ENCODE data around the gene RCN2. TPM values are rescaled to one million over a fixed set of nuclear protein-coding genes. Genes with fewer than 3 reads are reported as not detected.

RCN2 gene
- total RNA-seq, 1 donor from 2014 or later, result 111 TPM

- no peak for DNase-seq (ENCODE audit: low spot score in 2 of 2, unreplicated experiment in 2 of 2)
- H3K27ac Mint-ChIP-seq, result no peak overlapping the region
- TF ChIP-seq CTCF (IDR thresholded peaks at IDR 0.05; ENCODE audit: unreplicated experiment), result no peak
Measured at GRCh38 chr15:77001966-77002365, 70.4 kb downstream of the RCN2 start.

DNA sequence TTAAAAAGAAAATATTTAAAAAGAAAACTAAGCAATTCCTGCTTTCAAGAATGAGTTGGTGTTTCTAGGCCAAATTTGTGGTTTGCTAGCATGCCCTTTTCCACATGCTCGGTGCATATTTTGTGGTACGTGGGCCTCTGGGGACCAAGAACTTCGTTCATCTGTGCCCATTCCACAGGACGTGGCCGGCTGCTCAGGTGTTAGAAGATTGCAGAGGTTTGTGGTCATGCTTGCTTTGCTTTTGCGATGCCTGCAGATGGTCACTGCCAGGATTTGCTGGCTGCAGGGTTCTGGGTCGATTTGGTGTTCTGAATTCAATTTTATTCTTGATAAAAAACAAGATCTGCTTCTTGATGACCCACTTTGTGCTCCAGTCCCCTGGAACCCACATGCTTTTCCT is 70.9 kb downstream of the RCN2 start:
- Mint-ChIP-seq H3K9me3 (peaks cover 3% of the 10 kb centered on the region), H3K36me3 (no peaks in the 10 kb centered on the region), H3K27ac (no peak overlapping the region), H3K4me1 (no peaks in the 10 kb centered on the region), H3K4me3 (no peak overlapping the region), H3K27me3 (ENCODE audit: low read depth) (peaks cover 15% of the 10 kb centered on the region)
- no peak for DNase-seq (ENCODE audit: low spot score in 2 of 2, unreplicated experiment in 2 of 2)
- no peak for TF ChIP-seq CTCF (IDR thresholded peaks at IDR 0.05; ENCODE audit: unreplicated experiment)

More at GRCh38 chr15:77001966-77002365, 70.4 kb downstream of the RCN2 start:
- H3K4me1 Mint-ChIP-seq, result no peaks in the 10 kb centered on the region
- no peak overlapping the region for H3K4me3 Mint-ChIP-seq
- peaks cover 3% of the 10 kb centered on the region for H3K9me3 Mint-ChIP-seq
- H3K27me3 Mint-ChIP-seq (ENCODE audit: low read depth), result peaks cover 15% of the 10 kb centered on the region
- H3K36me3 Mint-ChIP-seq, result no peaks in the 10 kb centered on the region

GRCh38 chr15:77002954-77003912 is 71.7 kb downstream of the RCN2 start:
- Mint-ChIP-seq H3K36me3 (no peaks in the 10 kb centered on the region), H3K4me1 (no peaks in the 10 kb centered on the region)
- DNase-seq (ENCODE audit: low spot score in 2 of 2, unreplicated experiment in 2 of 2), result no peak

More at GRCh38 chr15:77002954-77003912, 71.7 kb downstream of the RCN2 start:
- no peak overlapping the region for H3K27ac Mint-ChIP-seq
- TF ChIP-seq CTCF (IDR thresholded peaks at IDR 0.05; ENCODE audit: unreplicated experiment), result no peak
- peaks cover 3% of the 10 kb centered on the region for H3K9me3 Mint-ChIP-seq
- H3K27me3 Mint-ChIP-seq (ENCODE audit: low read depth), result peaks cover 17% of the 10 kb centered on the region
- H3K4me3 Mint-ChIP-seq, result no peak overlapping the region

Other genes starting within 250 kb of the RCN2 start
- gene SCAPER, start 26.4 kb upstream of the RCN2 start, total RNA-seq, result 33.8 to 35.9 TPM (median 34.4 TPM) in 3 replicates
- 0.59 TPM in 1 of 3 replicates, not detected in the others for gene PSTPIP1, start 63.4 kb downstream of the RCN2 start, total RNA-seq
- 301 to 312 TPM (median 307 TPM) in 3 replicates for gene TSPAN3, start 139.4 kb downstream of the RCN2 start, total RNA-seq